Measurements from ENCODE around the gene POMGNT2.
"Not testable (repeated sequence)": the region's sequence is repeated elsewhere in the genome, so short reads cannot be mapped to it uniquely, and the experiment has no call there.

POMGNT2 gene

GRCh38 chr3:43075904-43076661 is 29.8 kb downstream of the POMGNT2 start:
- DNase-seq, result no peak

- no peak for DNase-seq
Measured at GRCh38 chr3:43074901-43075689, 30.8 kb downstream of the POMGNT2 start.

GRCh38 chr3:43074482-43074881 is 31.4 kb downstream of the POMGNT2 start:
- no peak for DNase-seq

GRCh38 chr3:43073836-43074220 is 32.1 kb downstream of the POMGNT2 start:
- no peak for DNase-seq

GRCh38 chr3:43073116-43073835 is 32.6 kb downstream of the POMGNT2 start:
- DNase-seq, result no peak

- DNase-seq, result no peak
Measured at GRCh38 chr3:43072361-43072760, 33.5 kb downstream of the POMGNT2 start.

GRCh38 chr3:43071313-43071893 is 34.5 kb downstream of the POMGNT2 start:
- DNase-seq, result no peak

- DNase-seq, result not testable (repeated sequence)
Measured at GRCh38 chr3:43070670-43071069, 35.2 kb downstream of the POMGNT2 start.

GRCh38 chr3:43063114-43063513 is 42.8 kb downstream of the POMGNT2 start:
- DNase-seq, result no peak

GRCh38 chr3:43062564-43063040 is 43.3 kb downstream of the POMGNT2 start:
- no peak for DNase-seq

GRCh38 chr3:43062040-43062563 is 43.8 kb downstream of the POMGNT2 start:
- DNase-seq, result no peak

- no peak for DNase-seq
Measured at GRCh38 chr3:43061101-43061895, 44.6 kb downstream of the POMGNT2 start.

- DNase-seq, result no peak
Measured at GRCh38 chr3:43059456-43059855, 46.4 kb downstream of the POMGNT2 start.

GRCh38 chr3:43055806-43056770 is 49.8 kb downstream of the POMGNT2 start:
- no peak for DNase-seq

GRCh38 chr3:43055393-43055792 is 50.5 kb downstream of the POMGNT2 start:
- no peak for DNase-seq

GRCh38 chr3:43054754-43055153 is 51.1 kb downstream of the POMGNT2 start:
- no peak for DNase-seq

GRCh38 chr3:43053291-43053690 is 52.6 kb downstream of the POMGNT2 start:
- no peak for DNase-seq

GRCh38 chr3:43048470-43048869 is 57.4 kb downstream of the POMGNT2 start:
- no peak for DNase-seq

GRCh38 chr3:43046583-43046982 is 59.3 kb downstream of the POMGNT2 start:
- no peak for DNase-seq

GRCh38 chr3:43045079-43045478 is 60.8 kb downstream of the POMGNT2 start:
- DNase-seq, result not testable (repeated sequence)

- no peak for DNase-seq
Measured at GRCh38 chr3:43043793-43044192, 62.1 kb downstream of the POMGNT2 start.

All from NCI-H446 (cell line).